ENCODE results near the gene PSMD3.

The PSMD3 gene

GRCh38 chr17:39960524-39961041, 20.0 kb upstream of the PSMD3 start:
- no peak for DNase-seq (ENCODE audit: low spot score)

GRCh38 chr17:39962642-39963220, 17.9 kb upstream of the PSMD3 start, which contains the start of gene GSDMA:
GSDMA (plus strand) TSS chr17:39963004; CDS start chr17:39965688, 2,684 bp downstream.
- no peak for DNase-seq (ENCODE audit: low spot score)

- no peak for DNase-seq (ENCODE audit: low spot score)
Observed at GRCh38 chr17:39963829-39964228, 16.8 kb upstream of the PSMD3 start.

- DNase-seq (ENCODE audit: low spot score), result no peak
Observed at GRCh38 chr17:39965017-39965699, 15.4 kb upstream of the PSMD3 start.

- no peak for DNase-seq (ENCODE audit: low spot score)
Observed at GRCh38 chr17:39966771-39967170, 13.8 kb upstream of the PSMD3 start.

DNA sequence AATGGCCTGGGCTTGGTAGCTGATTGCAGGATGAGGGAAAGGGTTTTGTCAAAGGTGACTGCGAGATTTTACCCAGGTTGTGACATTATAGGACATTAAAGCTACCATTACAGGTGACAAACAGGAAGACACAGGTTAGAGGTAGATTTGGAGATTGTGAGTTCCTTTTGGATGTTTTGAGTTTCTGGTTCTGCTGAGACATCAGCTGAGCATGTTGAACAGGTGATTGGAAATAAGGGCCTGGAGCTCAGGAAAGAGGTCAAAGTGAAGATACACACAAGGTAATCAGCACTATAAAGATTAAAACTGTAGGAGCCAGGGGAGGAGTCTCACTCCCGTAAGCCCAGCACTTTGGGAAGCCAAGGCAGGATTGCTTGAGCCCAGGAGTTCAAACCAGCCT, 11.8 kb upstream of the PSMD3 start:
- no peak for DNase-seq (ENCODE audit: low spot score)

DNA sequence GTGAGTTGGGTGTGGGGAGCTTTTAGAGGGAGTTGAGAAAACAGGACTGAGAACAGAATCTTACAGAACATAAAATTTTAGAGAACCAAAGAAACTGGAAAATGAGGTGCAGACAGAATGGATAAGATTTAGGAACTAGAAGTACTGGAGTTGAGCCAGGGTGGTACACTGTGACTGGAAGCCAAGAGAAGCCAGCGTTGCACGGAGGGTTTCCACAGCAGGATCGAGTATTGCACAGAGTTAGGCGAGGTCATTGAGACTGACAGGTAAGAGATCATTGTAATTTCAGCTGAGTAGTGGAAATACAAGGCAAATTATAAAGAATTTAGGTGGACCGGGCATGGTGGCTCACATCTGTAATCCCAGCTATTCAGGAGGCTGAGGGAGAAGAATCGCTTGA, 11.2 kb upstream of the PSMD3 start:
- DNase-seq (ENCODE audit: low spot score), result no peak

GRCh38 chr17:39970157-39970692, 10.4 kb upstream of the PSMD3 start:
- no peak for DNase-seq (ENCODE audit: low spot score)

GRCh38 chr17:39971076-39971603, 9.5 kb upstream of the PSMD3 start:
- no peak for DNase-seq (ENCODE audit: low spot score)

DNA sequence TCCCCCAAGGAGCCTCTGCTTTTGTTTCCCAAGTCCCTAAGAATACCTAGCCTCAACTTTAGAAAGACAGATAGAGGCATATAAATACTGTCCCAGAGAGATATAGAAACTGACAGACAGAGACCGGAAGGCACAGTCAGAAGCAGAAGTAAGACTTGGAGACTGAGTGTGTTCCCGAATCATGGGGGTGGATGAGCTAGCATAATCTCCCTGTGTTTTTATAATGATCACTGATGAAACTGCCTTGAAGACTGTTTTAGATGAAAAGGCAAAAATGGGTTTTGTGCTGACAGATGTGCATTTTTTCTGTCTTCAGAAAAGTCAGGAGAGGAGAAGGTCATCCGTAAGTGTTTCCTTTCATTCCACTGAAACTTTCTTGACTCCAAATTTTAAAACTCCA, 8.3 kb upstream of the PSMD3 start:
- DNase-seq (ENCODE audit: low spot score), result no peak

DNA sequence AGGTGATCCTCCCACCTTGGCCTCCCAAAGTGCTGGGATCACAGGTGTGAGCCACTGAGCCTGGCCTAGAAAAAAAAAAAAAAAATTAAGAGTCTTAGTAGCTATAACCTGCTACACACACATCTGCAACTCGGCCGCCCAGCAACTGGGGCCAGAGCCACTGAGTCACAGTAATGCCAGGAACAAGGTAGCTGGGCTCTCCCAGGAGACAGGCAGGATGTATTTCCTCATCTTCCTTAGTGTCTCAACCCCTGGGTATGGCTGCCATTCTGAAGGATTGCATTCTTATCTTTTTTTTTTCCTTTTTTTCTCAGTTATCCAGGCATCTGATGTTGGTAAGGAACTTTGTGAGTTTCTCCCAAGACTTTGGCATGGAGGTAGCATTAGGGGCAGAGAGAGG, 7.1 kb upstream of the PSMD3 start:
- no peak for DNase-seq (ENCODE audit: low spot score)

GRCh38 chr17:39974433-39974832, 6.2 kb upstream of the PSMD3 start:
- no peak for DNase-seq (ENCODE audit: low spot score)

- DNase-seq (ENCODE audit: low spot score), result no peak
Observed at GRCh38 chr17:39975801-39976200, 4.8 kb upstream of the PSMD3 start.

- DNase-seq (ENCODE audit: low spot score), result no peak
Observed at GRCh38 chr17:39979016-39979670, 1.5 kb upstream of the PSMD3 start.

GRCh38 chr17:39979893-39980350, 685 bp upstream of the PSMD3 start:
- no peak for DNase-seq (ENCODE audit: low spot score)

GRCh38 chr17:39981207-39981741, 667 bp downstream of the PSMD3 start:
- no peak for DNase-seq (ENCODE audit: low spot score)

DNA sequence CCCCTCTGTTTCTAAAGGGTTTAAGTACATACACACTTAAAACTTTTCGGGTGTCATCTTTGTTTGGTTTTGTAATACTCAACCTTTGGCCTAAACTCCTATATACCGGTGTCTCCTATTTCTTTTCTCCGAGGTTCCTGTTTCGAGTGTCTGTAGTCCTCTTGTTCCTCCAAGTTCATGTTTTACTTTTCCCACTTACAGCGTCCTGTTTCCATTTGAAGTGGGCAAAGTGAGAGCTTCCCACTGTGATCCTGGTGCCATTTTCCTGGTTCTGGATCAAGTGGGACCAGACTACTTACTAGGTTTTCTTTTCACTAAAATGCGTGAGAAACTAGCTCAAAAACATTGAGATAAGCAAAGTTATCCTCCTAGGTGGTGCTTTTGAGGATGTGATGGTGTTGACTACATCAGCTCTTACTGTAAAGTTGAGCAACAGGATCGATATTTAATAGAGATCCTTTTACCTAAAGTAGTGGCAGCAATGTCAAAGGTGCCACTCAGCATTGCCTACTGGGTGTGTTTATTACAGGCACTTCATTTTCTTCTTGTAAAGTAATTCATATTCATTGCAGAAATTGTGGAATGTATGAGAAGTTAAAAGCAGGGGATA, 1.3 kb downstream of the PSMD3 start:
- DNase-seq (ENCODE audit: low spot score), result no peak

- DNase-seq (ENCODE audit: low spot score), result no peak
Observed at GRCh38 chr17:39988206-39988810, 7.7 kb downstream of the PSMD3 start.

- DNase-seq (ENCODE audit: low spot score), result no peak
Observed at GRCh38 chr17:39994448-39994847, 13.8 kb downstream of the PSMD3 start.

- DNase-seq (ENCODE audit: low spot score), result no peak
Observed at GRCh38 chr17:39995438-39995837, 14.8 kb downstream of the PSMD3 start.

DNA sequence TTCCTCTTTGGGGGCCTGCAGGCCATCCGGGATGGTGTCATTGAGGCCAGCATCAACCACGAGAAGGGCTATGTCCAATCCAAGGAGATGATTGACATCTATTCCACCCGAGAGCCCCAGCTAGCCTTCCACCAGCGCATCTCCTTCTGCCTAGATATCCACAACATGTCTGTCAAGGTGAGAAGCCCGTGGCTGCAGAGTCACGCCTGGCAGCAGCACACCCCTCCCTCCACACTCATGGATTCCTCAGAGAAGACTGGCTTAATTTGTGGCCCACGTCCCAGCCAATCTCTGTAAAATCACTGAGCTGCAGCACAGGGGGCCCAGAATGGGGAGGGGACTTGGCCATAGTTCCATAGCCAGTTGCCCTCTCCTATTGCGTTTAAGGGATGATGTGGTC, 15.6 kb downstream of the PSMD3 start:
- DNase-seq (ENCODE audit: low spot score), result no peak

Measured in COLO829 (cell line).